Hepatocyte (in vitro differentiated cells): ENCODE measurements around the gene APRT. TPM values are rescaled to one million over a fixed set of nuclear protein-coding genes. Genes with fewer than 3 reads are reported as not detected.

Experiments used
- DNase-seq: peaks from one replicate; pipeline ENCODE4 v3.0.0-alpha.2; 2016; ENCODE audit warnings: low spot score
- H2AFZ ChIP-seq: fragments of 200-600 bp; sonication (generic); 2 replicates; pipeline ENCODE4 v1.6.0; 2016; ENCODE audit warnings: antibody characterized with exemption, mild to moderate bottlenecking
- H3K27ac ChIP-seq: fragments of 200-600 bp; sonication (generic); 2 replicates; pipeline ENCODE4 v1.5.1; 2016; ENCODE audit warnings: mild to moderate bottlenecking
- H3K27me3 ChIP-seq: fragments of 200-600 bp; sonication (generic); 2 replicates; pipeline ENCODE4 v1.6.1; 2016
- H3K36me3 ChIP-seq: fragments of 200-600 bp; sonication (generic); replicated peaks from 2 replicates; pipeline ENCODE4 v1.5.1; 2016; ENCODE audit warnings: low read depth; ENCODE audit not compliant: insufficient read depth
- H3K4me1 ChIP-seq: fragments of 200-600 bp; sonication (generic); 2 replicates; pipeline ENCODE4 v1.5.1; 2016; ENCODE audit warnings: mild to moderate bottlenecking, moderate library complexity; ENCODE audit not compliant: insufficient read depth
- H3K4me2 ChIP-seq: fragments of 200-600 bp; sonication (generic); 2 replicates; pipeline ENCODE4 v1.6.0; 2016
- H3K4me3 ChIP-seq: fragments of 200-600 bp; sonication (generic); 2 replicates; pipeline ENCODE4 v1.5.1; 2016; ENCODE audit warnings: mild to moderate bottlenecking
- H3K79me2 ChIP-seq: fragments of 200-600 bp; sonication (generic); 2 replicates; pipeline ENCODE4 v1.6.0; 2017; ENCODE audit warnings: mild to moderate bottlenecking
- H3K9me2 ChIP-seq: fragments of 200-600 bp; sonication (generic); replicated peaks from 2 replicates; pipeline ENCODE4 v1.6.0; 2017; ENCODE audit warnings: mild to moderate bottlenecking; ENCODE audit not compliant: insufficient read depth
- H3K9me3 ChIP-seq: fragments of 200-600 bp; sonication (generic); 2 replicates; pipeline ENCODE4 v1.5.1; 2016; ENCODE audit warnings: low read depth, mild to moderate bottlenecking
- H4K20me1 ChIP-seq: fragments of 200-600 bp; sonication (generic); 2 replicates; pipeline ENCODE4 v1.6.0; 2016; ENCODE audit warnings: mild to moderate bottlenecking; ENCODE audit not compliant: insufficient read depth, poor library complexity, severe bottlenecking
- EZH2 ChIP-seq: fragments of 200-600 bp; sonication (generic); IDR thresholded peaks from 2 replicates; pipeline ENCODE4 v1.6.1; 2016; ENCODE audit warnings: antibody characterized with exemption, mild to moderate bottlenecking, borderline replicate concordance
- EZH2phosphoT487 ChIP-seq: fragments of 200-600 bp; sonication (generic); IDR thresholded peaks from one replicate; pipeline ENCODE4 v1.6.1; 2018; ENCODE audit warnings: antibody characterized with exemption, mild to moderate bottlenecking, low read depth, moderate library complexity; ENCODE audit not compliant: unreplicated experiment, severe bottlenecking
- WGBS: methylation state at CpG from one replicate; pipeline ENCODE4 v1.1.6; 2016; ENCODE audit warnings: low lambda C conversion rate; ENCODE audit errors: missing lambda C conversion rate; 5-methylcytosine and 5-hydroxymethylcytosine counted together
- polyA plus RNA-seq: library from polyadenylated mRNA; unstranded; fragments of >200 nt; fragmentation: Nextera tagmentation; extraction: Ambion mirVana; gene quantifications from 2 replicates; pipeline ENCODE4 v1.2.1, GENCODE V29; 2016
- total RNA-seq: library from RNA; depleted of rRNA; stranded (reverse); fragments of >200 nt; gene quantifications from 2 replicates; pipeline ENCODE4 v1.2.3, GENCODE V29; 2014
- TF ChIP-seq, protein P1 (sequence below): fragments of 200-600 bp; sonication (generic); IDR thresholded peaks from 2 replicates; pipeline ENCODE4 v1.5.1; 2016; ENCODE audit warnings: antibody characterized with exemption, mild to moderate bottlenecking; ENCODE audit not compliant: poor library complexity

APRT gene
- total and polyA plus RNA-seq, 2 experiments from 2014 or later: 101 to 237 TPM

DNA sequence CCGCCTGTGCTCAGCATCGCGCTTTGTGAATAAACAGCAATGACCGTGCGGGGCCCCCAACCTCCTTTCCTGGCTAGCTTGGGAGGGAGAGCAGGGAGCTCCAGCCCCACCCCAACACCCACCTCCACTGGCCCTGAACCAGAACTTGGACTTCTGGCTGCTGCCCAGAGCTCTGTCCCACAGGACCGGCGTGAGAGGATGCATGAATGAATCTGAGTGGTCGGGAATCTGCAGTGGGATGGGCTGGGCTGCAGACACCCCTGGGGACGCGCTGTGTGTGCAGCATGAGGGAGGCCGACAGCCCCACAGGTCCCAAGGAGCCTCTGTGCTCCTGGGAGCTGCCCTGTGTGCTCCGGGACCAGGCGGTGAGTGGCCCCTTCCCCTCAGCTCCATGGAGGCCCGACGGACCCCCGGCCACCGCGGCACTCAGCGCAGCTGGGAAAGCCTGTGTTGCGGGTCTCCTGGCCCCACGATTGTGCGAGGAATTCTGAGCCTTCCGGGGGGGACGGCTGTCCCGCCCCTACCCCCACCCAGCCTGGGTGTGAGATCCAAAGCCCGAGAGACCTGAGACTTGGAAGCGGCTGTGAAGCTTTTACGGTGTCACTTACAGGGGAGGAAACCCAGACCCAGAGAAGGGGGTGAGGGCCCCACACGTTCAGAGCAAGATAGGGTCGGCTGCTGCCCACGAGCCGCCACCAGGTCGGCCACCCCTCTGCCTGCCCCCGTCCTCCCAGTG is 32.2 kb downstream of the APRT start:
- Histone ChIP-seq H3K27me3 (no peaks in the 10 kb centered on the region), H3K27ac (peak overlapping the region; percentile 1)

DNA sequence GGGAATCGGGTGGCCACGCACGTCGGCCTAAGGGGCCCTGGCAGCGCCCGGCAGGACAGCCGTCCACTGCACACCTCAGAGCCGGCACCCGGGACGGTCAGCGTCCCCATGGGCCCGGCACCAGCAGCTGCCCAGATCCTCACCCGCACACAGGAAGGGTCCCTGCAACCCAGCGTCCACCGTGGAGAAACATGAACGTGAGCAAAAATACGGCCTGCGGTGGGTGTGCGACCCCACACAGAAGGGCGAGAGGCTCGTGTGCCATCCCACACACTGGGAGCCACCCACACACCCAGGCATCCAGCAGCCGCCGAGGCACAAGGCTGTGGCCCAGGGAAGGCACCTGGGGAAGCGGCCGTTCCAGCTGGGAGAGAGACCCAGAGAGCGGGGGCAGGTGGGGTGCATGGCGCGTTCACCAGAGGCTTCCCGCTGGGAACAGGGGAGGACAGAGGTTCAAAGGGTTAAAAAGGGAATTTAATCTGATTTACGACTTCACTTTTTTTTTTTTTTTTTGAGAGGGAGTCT is 33.1 kb downstream of the APRT start:
- no peaks in the 10 kb centered on the region for H3K9me3 ChIP-seq
- peaks cover 49% of the 10 kb centered on the region for H3K4me1 ChIP-seq
- no peaks in the 10 kb centered on the region for H3K36me3 ChIP-seq
- DNase-seq: no peak
- no peak overlapping the region for H3K4me2 ChIP-seq
- TF ChIP-seq, protein P1, sequence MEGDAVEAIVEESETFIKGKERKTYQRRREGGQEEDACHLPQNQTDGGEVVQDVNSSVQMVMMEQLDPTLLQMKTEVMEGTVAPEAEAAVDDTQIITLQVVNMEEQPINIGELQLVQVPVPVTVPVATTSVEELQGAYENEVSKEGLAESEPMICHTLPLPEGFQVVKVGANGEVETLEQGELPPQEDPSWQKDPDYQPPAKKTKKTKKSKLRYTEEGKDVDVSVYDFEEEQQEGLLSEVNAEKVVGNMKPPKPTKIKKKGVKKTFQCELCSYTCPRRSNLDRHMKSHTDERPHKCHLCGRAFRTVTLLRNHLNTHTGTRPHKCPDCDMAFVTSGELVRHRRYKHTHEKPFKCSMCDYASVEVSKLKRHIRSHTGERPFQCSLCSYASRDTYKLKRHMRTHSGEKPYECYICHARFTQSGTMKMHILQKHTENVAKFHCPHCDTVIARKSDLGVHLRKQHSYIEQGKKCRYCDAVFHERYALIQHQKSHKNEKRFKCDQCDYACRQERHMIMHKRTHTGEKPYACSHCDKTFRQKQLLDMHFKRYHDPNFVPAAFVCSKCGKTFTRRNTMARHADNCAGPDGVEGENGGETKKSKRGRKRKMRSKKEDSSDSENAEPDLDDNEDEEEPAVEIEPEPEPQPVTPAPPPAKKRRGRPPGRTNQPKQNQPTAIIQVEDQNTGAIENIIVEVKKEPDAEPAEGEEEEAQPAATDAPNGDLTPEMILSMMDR: no peak
- TF ChIP-seq EZH2phosphoT487 (no peak), EZH2 (no peak)
- no peaks in the 10 kb centered on the region for H3K27me3 ChIP-seq
- 92% methylated on average over 30 of the region's 30 CpGs for WGBS
- H4K20me1 ChIP-seq: peaks cover 14% of the 10 kb centered on the region
- peaks cover 81% of the 10 kb centered on the region for H3K79me2 ChIP-seq
- H3K4me3 ChIP-seq: no peak overlapping the region
- H2AFZ ChIP-seq: no peak overlapping the region
- no peak overlapping the region for H3K27ac ChIP-seq
- H3K9me2 ChIP-seq: no peaks in the 10 kb centered on the region

More for the DNA sequence above, 32.2 kb downstream of the APRT start:
- Histone ChIP-seq H3K4me3 (no peak overlapping the region), H3K9me3 (no peaks in the 10 kb centered on the region), H3K79me2 (peaks cover 83% of the 10 kb centered on the region), H3K36me3 (no peaks in the 10 kb centered on the region), H2AFZ (no peak overlapping the region), H3K4me1 (peaks cover 45% of the 10 kb centered on the region), H4K20me1 (peaks cover 15% of the 10 kb centered on the region), H3K9me2 (no peaks in the 10 kb centered on the region), H3K4me2 (peak overlapping the region; percentile 45)
- no peak for TF ChIP-seq EZH2phosphoT487
- TF ChIP-seq, protein P1: no peak
- no peak for TF ChIP-seq EZH2
- DNase-seq: no peak
- 74% methylated on average over 28 of the region's 34 CpGs for WGBS

DNA sequence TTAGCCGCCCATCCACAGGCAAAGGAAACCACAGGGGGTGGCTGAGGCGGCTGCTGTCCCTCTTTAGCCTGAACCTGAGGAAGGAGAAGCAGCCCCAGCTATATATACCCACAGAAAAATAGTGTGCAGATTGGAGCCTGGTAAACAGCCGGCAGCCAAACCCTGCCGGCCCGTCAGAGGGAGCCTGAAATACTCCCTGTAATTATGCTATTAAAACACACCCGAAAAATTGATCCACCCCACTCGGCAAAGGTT is 33.5 kb downstream of the APRT start:
- Histone ChIP-seq H3K27ac (no peak overlapping the region), H3K79me2 (peaks cover 79% of the 10 kb centered on the region), H3K4me1 (peaks cover 49% of the 10 kb centered on the region), H4K20me1 (peaks cover 10% of the 10 kb centered on the region), H3K9me2 (no peaks in the 10 kb centered on the region), H3K4me3 (no peak overlapping the region), H3K36me3 (no peaks in the 10 kb centered on the region), H3K9me3 (no peaks in the 10 kb centered on the region), H2AFZ (no peak overlapping the region), H3K4me2 (no peak overlapping the region), H3K27me3 (no peaks in the 10 kb centered on the region)
- TF ChIP-seq, protein P1: no peak
- TF ChIP-seq EZH2phosphoT487: no peak
- no peak for TF ChIP-seq EZH2
- DNase-seq: no peak
- WGBS: 85% methylated on average over 7 of the region's 7 CpGs
